GM21367 (cell line): ENCODE data around the gene CCDC80.

Source experiments
- ATAC-seq: cut with Tn5 transposase; IDR thresholded peaks from one replicate; pipeline ENCODE4 v1.9.1; 2021; ENCODE audit not compliant: unreplicated experiment

CCDC80 gene

GRCh38 chr3:112634786-112635541 is 6.0 kb downstream of the CCDC80 start:
- ATAC-seq, result no peak

GRCh38 chr3:112633757-112634156 is 7.2 kb downstream of the CCDC80 start:
- ATAC-seq, result no peak

- ATAC-seq, result no peak
Measured at GRCh38 chr3:112633191-112633590, 7.8 kb downstream of the CCDC80 start.

- no peak for ATAC-seq
Measured at GRCh38 chr3:112632596-112632995, 8.3 kb downstream of the CCDC80 start.

- ATAC-seq, result no peak
Measured at GRCh38 chr3:112631257-112631656, 9.7 kb downstream of the CCDC80 start.

GRCh38 chr3:112629425-112629824 is 11.5 kb downstream of the CCDC80 start:
- no peak for ATAC-seq

- ATAC-seq, result no peak
Measured at GRCh38 chr3:112627919-112628466, 12.9 kb downstream of the CCDC80 start.

- ATAC-seq, result no peak
Measured at GRCh38 chr3:112627419-112627818, 13.5 kb downstream of the CCDC80 start.

- no peak for ATAC-seq
Measured at GRCh38 chr3:112623717-112624116, 17.2 kb downstream of the CCDC80 start.

GRCh38 chr3:112623213-112623612 is 17.7 kb downstream of the CCDC80 start:
- no peak for ATAC-seq

GRCh38 chr3:112619295-112619694 is 21.6 kb downstream of the CCDC80 start:
- peak; percentile 75 for ATAC-seq

GRCh38 chr3:112617285-112617684 is 23.7 kb downstream of the CCDC80 start:
- no peak for ATAC-seq

- ATAC-seq, result no peak
Measured at GRCh38 chr3:112615989-112616731, 24.8 kb downstream of the CCDC80 start.

- no peak for ATAC-seq
Measured at GRCh38 chr3:112611752-112612515, 29.0 kb downstream of the CCDC80 start.

GRCh38 chr3:112610121-112610520 is 30.8 kb downstream of the CCDC80 start:
- ATAC-seq, result no peak

GRCh38 chr3:112607863-112608262 is 33.1 kb downstream of the CCDC80 start:
- ATAC-seq, result no peak

- no peak for ATAC-seq
Measured at GRCh38 chr3:112606098-112606497, 34.8 kb downstream of the CCDC80 start.

GRCh38 chr3:112605285-112605684 is 35.7 kb downstream of the CCDC80 start:
- no peak for ATAC-seq

GRCh38 chr3:112604536-112604935 is 36.4 kb downstream of the CCDC80 start:
- no peak for ATAC-seq

GRCh38 chr3:112602217-112602838 is 38.6 kb downstream of the CCDC80 start:
- peak; percentile 75 for ATAC-seq

- no peak for ATAC-seq
Measured at GRCh38 chr3:112598731-112599130, 42.2 kb downstream of the CCDC80 start.
